Kidney (tissue), 14 donors: ENCODE results near the gene CORO2B. TPM values are rescaled to one million over a fixed set of nuclear protein-coding genes. Genes with fewer than 3 reads are reported as not detected.

Experiments used
- DNase-seq, 5 donors: peaks; one replicate each; pipeline ENCODE4 v3.0.0-alpha.2; 2013 to 2020
- FAIRE-seq: peaks from 2 replicates; lab custom pipeline; 2012; peaks lifted over from hg19 to GRCh38; lab: Jason Lieb, UNC
- H3K27ac ChIP-seq, 2 donors: one replicate each; pipeline ENCODE4 v1.7.0; 2013; ENCODE audit warnings: low read depth in 2 of 2, low read length in 2 of 2, inconsistent platforms in 1 of 2
- H3K27me3 ChIP-seq: one replicate; pipeline ENCODE4 v1.7.1; 2013; ENCODE audit warnings: low read length, inconsistent platforms; ENCODE audit not compliant: control insufficient read depth, insufficient read depth
- H3K36me3 ChIP-seq, 3 donors: one replicate each; pipeline versions ENCODE4 v1.7.0 to v1.7.1; 2013; ENCODE audit warnings: low read length in 3 of 3, control low read depth in 1 of 3, inconsistent platforms in 1 of 3; ENCODE audit not compliant: insufficient read depth in 3 of 3, control insufficient read depth in 2 of 3
- H3K4me1 ChIP-seq, 3 donors: one replicate each; pipeline versions ENCODE4 v1.7.0 to v1.7.1; 2013; ENCODE audit warnings: low read length in 3 of 3, inconsistent platforms in 1 of 3, low read depth in 1 of 3; ENCODE audit not compliant: control insufficient read depth in 2 of 3, insufficient read depth in 2 of 3
- H3K4me3 ChIP-seq, 3 donors: one replicate each; pipeline versions ENCODE4 v1.7.0 to v1.8.1; 2013; ENCODE audit warnings: low read length in 3 of 3, control low read depth in 1 of 3, inconsistent platforms in 1 of 3
- H3K9ac ChIP-seq, 3 donors: one replicate each; pipeline versions ENCODE4 v1.7.0 to v1.7.1; 2013; ENCODE audit warnings: low read length in 3 of 3, control low read depth in 1 of 3, inconsistent platforms in 1 of 3
- H3K9me3 ChIP-seq, 3 donors: one replicate each; pipeline versions ENCODE4 v1.7.0 to v1.7.1; 2013; ENCODE audit warnings: low read length in 3 of 3, control low read depth in 1 of 3, inconsistent platforms in 1 of 3; ENCODE audit not compliant: control insufficient read depth in 2 of 3, insufficient read depth in 1 of 3
- intact Hi-C: fragments of 100-400 bp; cut with DNase I; formaldehyde crosslinking; loops from one replicate; pipeline ENCODE4 v1.11.1; 2022
- polyA plus RNA-seq: library from polyadenylated mRNA; stranded (reverse); fragments of 350-450 nt; fragmentation: Illumina TruSeq; extraction: RNeasy Lipid Tissue Mini Kit (QIAGEN cat#74804); gene quantifications from one replicate; pipeline ENCODE4 v1.2.3, GENCODE V29; 2014; ENCODE audit warnings: low read depth, low replicate concordance; ENCODE audit not compliant: insufficient read depth
- total RNA-seq: library from RNA; stranded (reverse); fragmentation: NEBNext Ultra II Directional; extraction: Animal tissue kit (Norgen Biotek cat#: 25700); gene quantifications from one replicate; pipeline ENCODE4 v1.2.1, GENCODE V29; 2021
- TF ChIP-seq, protein P1 (sequence below): IDR thresholded peaks from 3 replicates; pipeline ENCODE4 v1.5.1; 2012; ENCODE audit warnings: mild to moderate bottlenecking, moderate library complexity, borderline replicate concordance; ENCODE audit not compliant: insufficient read depth; ENCODE audit errors: extremely low read depth
- donor health status: control.
- donor health status: control.
- donor health status: control.
- donor health status: control.
- donor health status: control.
- donor health status: DM: yes; HTN: yes; CAD: no.
- donor health status: Normal renal cell carcinoma (clear cell type).

CORO2B gene
- total and polyA plus RNA-seq, 2 donors from 2014 or later: 7.9 to 9.0 TPM

- H3K4me3 ChIP-seq: no peak overlapping the region
- TF ChIP-seq, protein P1, sequence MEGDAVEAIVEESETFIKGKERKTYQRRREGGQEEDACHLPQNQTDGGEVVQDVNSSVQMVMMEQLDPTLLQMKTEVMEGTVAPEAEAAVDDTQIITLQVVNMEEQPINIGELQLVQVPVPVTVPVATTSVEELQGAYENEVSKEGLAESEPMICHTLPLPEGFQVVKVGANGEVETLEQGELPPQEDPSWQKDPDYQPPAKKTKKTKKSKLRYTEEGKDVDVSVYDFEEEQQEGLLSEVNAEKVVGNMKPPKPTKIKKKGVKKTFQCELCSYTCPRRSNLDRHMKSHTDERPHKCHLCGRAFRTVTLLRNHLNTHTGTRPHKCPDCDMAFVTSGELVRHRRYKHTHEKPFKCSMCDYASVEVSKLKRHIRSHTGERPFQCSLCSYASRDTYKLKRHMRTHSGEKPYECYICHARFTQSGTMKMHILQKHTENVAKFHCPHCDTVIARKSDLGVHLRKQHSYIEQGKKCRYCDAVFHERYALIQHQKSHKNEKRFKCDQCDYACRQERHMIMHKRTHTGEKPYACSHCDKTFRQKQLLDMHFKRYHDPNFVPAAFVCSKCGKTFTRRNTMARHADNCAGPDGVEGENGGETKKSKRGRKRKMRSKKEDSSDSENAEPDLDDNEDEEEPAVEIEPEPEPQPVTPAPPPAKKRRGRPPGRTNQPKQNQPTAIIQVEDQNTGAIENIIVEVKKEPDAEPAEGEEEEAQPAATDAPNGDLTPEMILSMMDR: peak; percentile 64
- peaks cover 0 to 8% (median 0%) of the 10 kb centered on the region in 3 donors for H3K4me1 ChIP-seq
- no peaks in the 10 kb centered on the region for H3K9me3 ChIP-seq
- H3K27me3 ChIP-seq: no peaks in the 10 kb centered on the region
- DNase-seq (peak in 4 of 5 donors; percentile 80 to 94 (median 86)), FAIRE-seq (no peak)
- H3K9ac ChIP-seq: no peak overlapping the region
- no peak overlapping the region for H3K27ac ChIP-seq
- intact Hi-C loops: no loop called here
- H3K36me3 ChIP-seq: no peaks in the 10 kb centered on the region
These were observed 151.7 kb downstream of the CORO2B start for GRCh38 chr15:68730471-68730919.

DNA sequence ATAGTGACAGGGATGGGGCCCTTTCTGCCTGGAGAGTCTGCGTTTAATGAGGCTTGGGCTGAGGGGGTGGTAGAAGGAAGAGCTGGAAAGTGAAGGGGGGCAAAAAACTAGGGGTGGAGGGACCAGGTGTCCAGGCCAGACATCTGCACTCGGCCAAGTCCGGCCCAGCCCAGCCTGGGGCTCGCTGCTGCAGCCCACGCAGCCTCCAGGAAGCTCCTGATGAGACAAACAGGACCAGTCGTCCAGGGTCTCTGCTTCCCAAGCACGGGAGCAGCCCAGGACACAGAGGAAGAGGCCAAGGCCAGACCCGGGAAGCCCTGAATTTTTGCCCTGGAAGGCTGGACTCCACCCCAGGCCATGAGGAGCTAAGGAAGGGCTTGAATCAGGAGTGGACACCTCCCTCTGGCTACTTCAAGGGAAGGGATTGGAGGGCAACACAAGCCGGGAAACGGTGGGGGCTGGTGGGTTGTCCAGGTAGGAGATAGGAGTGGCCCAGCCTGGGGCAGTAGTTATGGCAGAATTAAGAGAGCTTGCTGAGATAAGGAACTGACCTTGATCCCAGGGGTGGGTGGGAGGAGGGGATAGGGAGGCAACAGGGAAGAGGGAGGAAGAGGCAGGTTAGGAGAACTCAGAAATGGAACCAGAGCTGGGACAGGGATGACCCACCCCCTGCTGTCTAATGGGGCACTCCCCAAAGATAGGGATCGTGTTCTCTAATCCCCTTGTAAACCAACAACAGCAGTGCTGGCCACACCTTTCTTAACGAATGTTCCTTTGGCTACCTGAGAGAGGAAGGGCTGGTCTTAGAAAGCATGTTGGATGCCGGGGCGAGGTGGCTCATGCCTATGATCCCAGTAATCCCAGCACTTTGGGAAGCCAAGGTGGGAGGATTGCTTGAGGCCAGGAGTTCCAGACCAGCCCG lies 152.4 kb downstream of the CORO2B start:
- Histone ChIP-seq H3K9ac (no peak overlapping the region), H3K36me3 (no peaks in the 10 kb centered on the region), H3K27ac (peak overlapping the region in 1 of 2 donors; percentile 26), H3K4me3 (no peak overlapping the region), H3K27me3 (no peaks in the 10 kb centered on the region), H3K9me3 (no peaks in the 10 kb centered on the region), H3K4me1 (peaks cover 0 to 8% (median 0%) of the 10 kb centered on the region in 3 donors)
- DNase-seq (peak in 1 of 5 donors; percentile 53), FAIRE-seq (no peak)
- intact Hi-C loops: no loop called here
- TF ChIP-seq, protein P1: no peak

- TF ChIP-seq, protein P1: no peak
- no peaks in the 10 kb centered on the region for H3K36me3 ChIP-seq
- no peak for DNase-seq
- no peaks in the 10 kb centered on the region for H3K9me3 ChIP-seq
- H3K27ac ChIP-seq: no peak overlapping the region
- H3K4me3 ChIP-seq: no peak overlapping the region
- no peaks in the 10 kb centered on the region for H3K27me3 ChIP-seq
- no peak for FAIRE-seq
- intact Hi-C loops: no loop called here
- no peak overlapping the region for H3K9ac ChIP-seq
- peaks cover 0 to 8% (median 0%) of the 10 kb centered on the region in 3 donors for H3K4me1 ChIP-seq
These were observed 153.7 kb downstream of the CORO2B start for GRCh38 chr15:68732451-68732850.
